Measurements from ENCODE around the gene AQP12B. TPM values are rescaled to one million over a fixed set of nuclear protein-coding genes. Genes with fewer than 3 reads are reported as not detected.

AQP12B gene
- total and polyA plus RNA-seq, 2 of the 13 experiments (the other 11 are each of a cell fraction or from before 2014, with no cell fraction given): not detected

DNA sequence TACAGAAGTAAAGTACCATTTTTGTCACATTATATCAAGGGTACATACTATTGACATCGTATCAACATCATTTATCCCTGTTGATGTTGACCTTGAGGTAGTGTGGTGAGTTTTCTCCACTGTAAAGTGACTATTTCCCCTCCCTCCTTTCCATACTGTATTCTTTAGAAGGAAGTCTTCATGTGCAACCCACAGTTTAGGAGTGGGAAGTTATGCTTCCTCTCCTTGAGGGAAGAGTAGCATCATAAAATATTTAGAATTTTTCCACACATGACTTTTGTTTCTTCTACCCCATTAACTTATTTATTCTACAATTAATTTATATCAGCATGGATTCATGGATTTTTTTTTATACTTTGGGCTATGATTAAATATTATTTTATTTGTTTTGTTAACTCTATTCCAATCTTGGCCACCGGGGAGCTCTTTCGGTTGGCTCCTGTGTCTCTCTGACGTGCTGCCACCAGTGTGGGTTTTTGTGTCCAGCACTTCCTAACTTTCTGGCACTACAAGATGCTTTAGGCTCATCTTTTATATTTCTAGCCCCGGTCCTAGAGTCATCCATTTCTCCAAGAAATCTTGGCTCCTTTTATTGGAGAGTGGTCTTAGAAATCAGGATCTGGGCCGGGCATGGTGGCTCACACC is 19.0 kb downstream of the AQP12B start:
- H3K9me3 ChIP-seq (ENCODE audit: low read length): peaks cover 4% of the 10 kb centered on the region
- no peak overlapping the region for H2AFZ ChIP-seq (ENCODE audit: low read length)
- POLR2A ChIA-PET: no interaction called here
- 18% methylated on average over 6 of the region's 6 CpGs for WGBS (ENCODE audit: low lambda C conversion rate)
- FAIRE-seq: no peak
- no peaks in the 10 kb centered on the region for H3K79me2 ChIP-seq (ENCODE audit: insufficient read depth, low read length)
- no peaks in the 10 kb centered on the region for H4K20me1 ChIP-seq (ENCODE audit: insufficient read depth, low read length)
- no peaks in the 10 kb centered on the region for H3K4me1 ChIP-seq (ENCODE audit: insufficient read depth, low read length)
- intact Hi-C loops (cut with micrococcal nuclease; ENCODE audit: unreplicated experiment): no loop called here
- no peak overlapping the region for H3K27ac ChIP-seq (ENCODE audit: extremely low read length, insufficient read depth, low read length)
- in situ Hi-C loops (cut with HindIII; ENCODE audit: extremely low pct_ligation_motif_present, low pct_unique_long_range_greater_than_20kb): no loop called here
- peaks cover 0 to 15% of the 10 kb centered on the region in 2 experiments; a peak in 2 of 5 replicates for H3K27me3 ChIP-seq (ENCODE audit: control insufficient read depth in 1 of 2, insufficient read depth in 2 of 2, low read length in 2 of 2)
- no peak for ATAC-seq
- no peaks in the 10 kb centered on the region for H3K36me3 ChIP-seq (replicated peaks in 1 of 2; ENCODE audit: control insufficient read depth in 1 of 2, insufficient read depth in 2 of 2, low read length in 2 of 2)
- TF ChIP-seq TRIM24 (CRISPR knock-in tag; IDR thresholded peaks at IDR 0.05): no peak
- TF ChIP-seq ZNF607 (CRISPR knock-in tag; IDR thresholded peaks at IDR 0.05; ENCODE audit: borderline replicate concordance): no peak
- no peak for TF ChIP-seq ZNF674 (CRISPR knock-in tag; IDR thresholded peaks at IDR 0.05; ENCODE audit: low read depth)
- TF ChIP-seq ZFP82 (CRISPR knock-in tag; IDR thresholded peaks at IDR 0.05; ENCODE audit: borderline replicate concordance): no peak
- no peak for TF ChIP-seq ZNF382 (CRISPR knock-in tag; IDR thresholded peaks at IDR 0.05; ENCODE audit: borderline replicate concordance)
- no peak for TF ChIP-seq NFE2 (CRISPR knock-in tag; IDR thresholded peaks at IDR 0.05)
- TF ChIP-seq, protein P1, sequence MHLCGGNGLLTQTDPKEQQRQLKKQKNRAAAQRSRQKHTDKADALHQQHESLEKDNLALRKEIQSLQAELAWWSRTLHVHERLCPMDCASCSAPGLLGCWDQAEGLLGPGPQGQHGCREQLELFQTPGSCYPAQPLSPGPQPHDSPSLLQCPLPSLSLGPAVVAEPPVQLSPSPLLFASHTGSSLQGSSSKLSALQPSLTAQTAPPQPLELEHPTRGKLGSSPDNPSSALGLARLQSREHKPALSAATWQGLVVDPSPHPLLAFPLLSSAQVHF (CRISPR knock-in tag; IDR thresholded peaks at IDR 0.05): no peak
- TF ChIP-seq NFKB2 (CRISPR knock-in tag; IDR thresholded peaks at IDR 0.05; ENCODE audit: borderline replicate concordance): no peak
- CTCF ChIA-PET (ENCODE audit: low intra/inter-chr PET ratio, low total read pairs): no interaction called here
- H3K9ac ChIP-seq (ENCODE audit: insufficient read depth, low read depth, low read length): no peak overlapping the region
- no peak overlapping the region for H3K4me2 ChIP-seq (ENCODE audit: low read depth, low read length)
- H3K4me3 ChIP-seq (replicated peaks in 1 of 3; ENCODE audit: insufficient read depth in 1 of 3, low read depth in 2 of 3, low read length in 3 of 3): no peak overlapping the region
- no peak for DNase-seq (ENCODE audit: low spot score)
- BruUV-seq (replicated peaks): no TSS peak

DNA sequence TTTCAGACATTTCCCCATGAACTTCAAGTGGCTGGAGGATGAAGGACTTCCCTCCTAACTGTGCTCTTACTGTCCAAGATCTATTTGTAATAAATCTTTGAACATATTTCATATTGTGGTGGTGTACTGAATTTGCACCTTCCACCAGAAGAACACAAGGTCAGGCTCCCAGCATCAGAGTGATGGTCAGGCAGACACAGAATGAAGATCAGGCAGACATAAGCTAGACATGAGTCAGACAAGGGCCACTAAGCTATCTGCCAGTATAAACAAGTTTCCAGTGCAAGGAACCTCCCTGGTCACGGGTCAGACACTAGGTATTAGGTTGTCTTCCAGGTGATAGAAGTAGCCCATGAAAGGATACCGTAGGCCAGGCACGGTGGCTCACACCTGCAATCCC is 20.0 kb downstream of the AQP12B start:
- DNase-seq (ENCODE audit: low spot score): no peak
- H3K27me3 ChIP-seq (ENCODE audit: control insufficient read depth in 1 of 2, insufficient read depth in 2 of 2, low read length in 2 of 2): peaks cover 0 to 17% of the 10 kb centered on the region in 2 experiments; a peak in 3 of 5 replicates
- no peak overlapping the region for H3K9ac ChIP-seq (ENCODE audit: insufficient read depth, low read depth, low read length)
- H3K79me2 ChIP-seq (ENCODE audit: insufficient read depth, low read length): no peaks in the 10 kb centered on the region
- no peaks in the 10 kb centered on the region for H3K4me1 ChIP-seq (ENCODE audit: insufficient read depth, low read length)
- H4K20me1 ChIP-seq (ENCODE audit: insufficient read depth, low read length): no peaks in the 10 kb centered on the region
- no peak for ATAC-seq
- CTCF ChIA-PET (ENCODE audit: low intra/inter-chr PET ratio, low total read pairs): no interaction called here
- no peak overlapping the region for H3K4me2 ChIP-seq (ENCODE audit: low read depth, low read length)
- in situ Hi-C loops (cut with HindIII; ENCODE audit: extremely low pct_ligation_motif_present, low pct_unique_long_range_greater_than_20kb): no loop called here
- H3K4me3 ChIP-seq (replicated peaks in 1 of 3; ENCODE audit: insufficient read depth in 1 of 3, low read depth in 2 of 3, low read length in 3 of 3): no peak overlapping the region
- POLR2A ChIA-PET: no interaction called here
- no TSS peak for BruUV-seq (replicated peaks)
- peaks cover 4% of the 10 kb centered on the region for H3K9me3 ChIP-seq (ENCODE audit: low read length)
- WGBS (ENCODE audit: low lambda C conversion rate): 8% methylated on average over 3 of the region's 3 CpGs
- FAIRE-seq: no peak
- no peak overlapping the region for H2AFZ ChIP-seq (ENCODE audit: low read length)
- H3K27ac ChIP-seq (ENCODE audit: extremely low read length, insufficient read depth, low read length): no peak overlapping the region
- intact Hi-C loops (cut with micrococcal nuclease; ENCODE audit: unreplicated experiment): no loop called here
- H3K36me3 ChIP-seq (replicated peaks in 1 of 2; ENCODE audit: control insufficient read depth in 1 of 2, insufficient read depth in 2 of 2, low read length in 2 of 2): no peaks in the 10 kb centered on the region
- TF ChIP-seq TBL1XR1 (IDR thresholded peaks at IDR 0.05; ENCODE audit: borderline replicate concordance, low read length, partially characterized antibody) (no peak), ZNF331 (CRISPR knock-in tag; IDR thresholded peaks at IDR 0.05) (no peak), CCDC6 (CRISPR knock-in tag; IDR thresholded peaks at IDR 0.05) (no peak), PCBP2 (optimal IDR thresholded peaks at IDR 0.05; ENCODE audit: low read depth, low read length, poor library complexity, severe bottlenecking) (no peak), JUND (CRISPR knock-in tag; IDR thresholded peaks at IDR 0.05) (no peak), TEAD3 (CRISPR knock-in tag; optimal IDR thresholded peaks at IDR 0.05; ENCODE audit: borderline replicate concordance) (no peak), ZSCAN5A (CRISPR knock-in tag; IDR thresholded peaks at IDR 0.05; ENCODE audit: borderline replicate concordance) (no peak), ATF7-NPFF (CRISPR knock-in tag; IDR thresholded peaks at IDR 0.05; ENCODE audit: low read depth) (no peak)

All from HepG2 (cell line).